HG03342 (cell line): ENCODE measurements around the gene WBP1L.

Source experiments
- ATAC-seq: cut with Tn5 transposase; IDR thresholded peaks from one replicate; pipeline ENCODE4 v1.9.1; 2021; ENCODE audit warnings: mild to moderate bottlenecking, moderate library complexity; ENCODE audit not compliant: unreplicated experiment

Gene WBP1L

GRCh38 chr10:102777711-102778453 lies 34.1 kb downstream of the WBP1L start:
- ATAC-seq, result no peak

GRCh38 chr10:102778781-102779180 lies 35.0 kb downstream of the WBP1L start:
- no peak for ATAC-seq

- ATAC-seq, result no peak
Measured at GRCh38 chr10:102779680-102780526, 36.2 kb downstream of the WBP1L start.

GRCh38 chr10:102780527-102780808 lies 36.7 kb downstream of the WBP1L start:
- ATAC-seq, result no peak

- ATAC-seq, result no peak
Measured at GRCh38 chr10:102781090-102781920, 37.6 kb downstream of the WBP1L start.

GRCh38 chr10:102781921-102782557 lies 38.3 kb downstream of the WBP1L start:
- ATAC-seq, result no peak

GRCh38 chr10:102782673-102783551 lies 39.2 kb downstream of the WBP1L start:
- ATAC-seq, result no peak

GRCh38 chr10:102783568-102783967 lies 39.8 kb downstream of the WBP1L start:
- no peak for ATAC-seq

GRCh38 chr10:102785818-102786217 lies 42.1 kb downstream of the WBP1L start:
- ATAC-seq, result no peak

- no peak for ATAC-seq
Measured at GRCh38 chr10:102791754-102792395, 48.1 kb downstream of the WBP1L start.

- peak; percentile 15 for ATAC-seq
Measured at GRCh38 chr10:102795453-102796406, 52.0 kb downstream of the WBP1L start.

GRCh38 chr10:102796407-102797176 lies 52.8 kb downstream of the WBP1L start:
- ATAC-seq, result peak; percentile 94

GRCh38 chr10:102799691-102800471 lies 56.1 kb downstream of the WBP1L start:
- ATAC-seq, result no peak

GRCh38 chr10:102800611-102801335 lies 57.0 kb downstream of the WBP1L start:
- ATAC-seq, result no peak

GRCh38 chr10:102801496-102801895 lies 57.7 kb downstream of the WBP1L start:
- ATAC-seq, result no peak

GRCh38 chr10:102801978-102802377 lies 58.2 kb downstream of the WBP1L start:
- ATAC-seq, result no peak
